ENCODE data around the gene TRIM63. TPM values are rescaled to one million over a fixed set of nuclear protein-coding genes. Genes with fewer than 3 reads are reported as not detected.

The TRIM63 gene
- total RNA-seq, 1 experiment from 2014 or later: not detected

GRCh38 chr1:26035203-26035958 lies 32.0 kb downstream of the TRIM63 start:
- peak; percentile 93 to 94 for DNase-seq
- H3K27me3 ChIP-seq (replicated peaks; ENCODE audit: control insufficient read depth, insufficient read depth, low read length): no peaks in the 10 kb centered on the region
- no peaks in the 10 kb centered on the region for H3K9me3 Mint-ChIP-seq (ENCODE audit: unreplicated experiment)
- no peaks in the 10 kb centered on the region for H3K36me3 ChIP-seq (ENCODE audit: control insufficient read depth, insufficient read depth, low read length)
- intact Hi-C loops (cut with micrococcal nuclease; ENCODE audit: unreplicated experiment): loop anchor here (1.0 to 5.0 kb wide), 3 partner anchors 69 to 127 kb away; no protein-coding TSS in a partner anchor
- no peaks in the 10 kb centered on the region for H3K9me3 ChIP-seq
- CTCF ChIA-PET: interaction anchor here (0.7 to 3.4 kb wide), 11 partner anchors 10 to 198 kb away, joined by 3 to 77 read pairs (median 4); partner anchors contain the start of genes CEP85, SLC30A2 and ZNF593
- H3K27me3 Mint-ChIP-seq (ENCODE audit: insufficient read depth, unreplicated experiment): no peaks in the 10 kb centered on the region
- peaks cover 9% of the 10 kb centered on the region for H3K4me1 ChIP-seq
- no TSS peak for BruUV-seq (replicated peaks)
- peaks cover 8% of the 10 kb centered on the region for H3K4me1 Mint-ChIP-seq (ENCODE audit: low read depth, unreplicated experiment)
- H3K4me3 Mint-ChIP-seq (ENCODE audit: unreplicated experiment): peak overlapping the region; percentile 88
- H3K36me3 Mint-ChIP-seq (ENCODE audit: insufficient read depth, unreplicated experiment): no peaks in the 10 kb centered on the region
- H3K27ac Mint-ChIP-seq (ENCODE audit: unreplicated experiment): peak overlapping the region; percentile 56
- POLR2A ChIA-PET: interaction anchor here (1.0 kb wide), 1 partner anchor 110 kb away, joined by 5 read pairs; no protein-coding TSS in a partner anchor
- peak overlapping the region; percentile 86 for H3K4me3 ChIP-seq (ENCODE audit: low read depth, low read length)
- TF ChIP-seq, protein P1, sequence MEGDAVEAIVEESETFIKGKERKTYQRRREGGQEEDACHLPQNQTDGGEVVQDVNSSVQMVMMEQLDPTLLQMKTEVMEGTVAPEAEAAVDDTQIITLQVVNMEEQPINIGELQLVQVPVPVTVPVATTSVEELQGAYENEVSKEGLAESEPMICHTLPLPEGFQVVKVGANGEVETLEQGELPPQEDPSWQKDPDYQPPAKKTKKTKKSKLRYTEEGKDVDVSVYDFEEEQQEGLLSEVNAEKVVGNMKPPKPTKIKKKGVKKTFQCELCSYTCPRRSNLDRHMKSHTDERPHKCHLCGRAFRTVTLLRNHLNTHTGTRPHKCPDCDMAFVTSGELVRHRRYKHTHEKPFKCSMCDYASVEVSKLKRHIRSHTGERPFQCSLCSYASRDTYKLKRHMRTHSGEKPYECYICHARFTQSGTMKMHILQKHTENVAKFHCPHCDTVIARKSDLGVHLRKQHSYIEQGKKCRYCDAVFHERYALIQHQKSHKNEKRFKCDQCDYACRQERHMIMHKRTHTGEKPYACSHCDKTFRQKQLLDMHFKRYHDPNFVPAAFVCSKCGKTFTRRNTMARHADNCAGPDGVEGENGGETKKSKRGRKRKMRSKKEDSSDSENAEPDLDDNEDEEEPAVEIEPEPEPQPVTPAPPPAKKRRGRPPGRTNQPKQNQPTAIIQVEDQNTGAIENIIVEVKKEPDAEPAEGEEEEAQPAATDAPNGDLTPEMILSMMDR (IDR thresholded peaks at IDR 0.05; ENCODE audit: insufficient read depth in 1 of 2, low read depth in 1 of 2, low read length in 1 of 2, severe bottlenecking in 1 of 2, unreplicated experiment in 1 of 2): peak; percentile 10 to 36

GRCh38 chr1:26034504-26035202 lies 32.8 kb downstream of the TRIM63 start:
- peak overlapping the region; percentile 88 for H3K4me3 Mint-ChIP-seq (ENCODE audit: unreplicated experiment)
- no TSS peak for BruUV-seq (replicated peaks)
- H3K36me3 Mint-ChIP-seq (ENCODE audit: insufficient read depth, unreplicated experiment): no peaks in the 10 kb centered on the region
- no peaks in the 10 kb centered on the region for H3K27me3 Mint-ChIP-seq (ENCODE audit: insufficient read depth, unreplicated experiment)
- peaks cover 9% of the 10 kb centered on the region for H3K4me1 ChIP-seq
- H3K27me3 ChIP-seq (replicated peaks; ENCODE audit: control insufficient read depth, insufficient read depth, low read length): no peaks in the 10 kb centered on the region
- intact Hi-C loops (cut with micrococcal nuclease; ENCODE audit: unreplicated experiment): loop anchor here (1.0 to 5.0 kb wide), 3 partner anchors 70 to 128 kb away; no protein-coding TSS in a partner anchor
- ChIA-PET CTCF (interaction anchor here (0.6 to 3.4 kb wide), 7 partner anchors 11 to 139 kb away, joined by 3 to 77 read pairs (median 4); partner anchors contain the start of genes SLC30A2, STMN1 and ZNF593), POLR2A (interaction anchor here (0.5 kb wide), 1 partner anchor 112 kb away, joined by 5 read pairs; no protein-coding TSS in a partner anchor)
- H3K4me3 ChIP-seq (ENCODE audit: low read depth, low read length): peak overlapping the region; percentile 86
- no peaks in the 10 kb centered on the region for H3K36me3 ChIP-seq (ENCODE audit: control insufficient read depth, insufficient read depth, low read length)
- peaks cover 8% of the 10 kb centered on the region for H3K4me1 Mint-ChIP-seq (ENCODE audit: low read depth, unreplicated experiment)
- no peaks in the 10 kb centered on the region for H3K9me3 ChIP-seq
- DNase-seq: no peak
- TF ChIP-seq, protein P1 (IDR thresholded peaks at IDR 0.05; ENCODE audit: insufficient read depth in 1 of 2, low read depth in 1 of 2, low read length in 1 of 2, severe bottlenecking in 1 of 2, unreplicated experiment in 1 of 2): no peak
- H3K9me3 Mint-ChIP-seq (ENCODE audit: unreplicated experiment): no peaks in the 10 kb centered on the region
- no peak overlapping the region for H3K27ac Mint-ChIP-seq (ENCODE audit: unreplicated experiment)

- POLR2A ChIA-PET: no interaction called here
- TF ChIP-seq, protein P1 (IDR thresholded peaks at IDR 0.05; ENCODE audit: insufficient read depth in 1 of 2, low read depth in 1 of 2, low read length in 1 of 2, severe bottlenecking in 1 of 2, unreplicated experiment in 1 of 2): no peak
Measured at GRCh38 chr1:26032656-26033357, 34.6 kb downstream of the TRIM63 start.

More at GRCh38 chr1:26032656-26033357, 34.6 kb downstream of the TRIM63 start:
- no peak for DNase-seq
- no peak overlapping the region for H3K27ac Mint-ChIP-seq (ENCODE audit: unreplicated experiment)
- intact Hi-C loops (cut with micrococcal nuclease; ENCODE audit: unreplicated experiment): no loop called here
- H3K9me3 Mint-ChIP-seq (ENCODE audit: unreplicated experiment): no peaks in the 10 kb centered on the region
- Histone ChIP-seq H3K9me3 (no peaks in the 10 kb centered on the region), H3K4me3 (ENCODE audit: low read depth, low read length) (no peak overlapping the region), H3K36me3 (ENCODE audit: control insufficient read depth, insufficient read depth, low read length) (no peaks in the 10 kb centered on the region), H3K27me3 (replicated peaks; ENCODE audit: control insufficient read depth, insufficient read depth, low read length) (no peaks in the 10 kb centered on the region), H3K4me1 (peaks cover 9% of the 10 kb centered on the region)
- peaks cover 8% of the 10 kb centered on the region for H3K4me1 Mint-ChIP-seq (ENCODE audit: low read depth, unreplicated experiment)
- no peak overlapping the region for H3K4me3 Mint-ChIP-seq (ENCODE audit: unreplicated experiment)
- BruUV-seq (replicated peaks): no TSS peak
- CTCF ChIA-PET: no interaction called here
- H3K27me3 Mint-ChIP-seq (ENCODE audit: insufficient read depth, unreplicated experiment): no peaks in the 10 kb centered on the region
- no peaks in the 10 kb centered on the region for H3K36me3 Mint-ChIP-seq (ENCODE audit: insufficient read depth, unreplicated experiment)
